Measurements from ENCODE around the gene NCKAP5.

DNA sequence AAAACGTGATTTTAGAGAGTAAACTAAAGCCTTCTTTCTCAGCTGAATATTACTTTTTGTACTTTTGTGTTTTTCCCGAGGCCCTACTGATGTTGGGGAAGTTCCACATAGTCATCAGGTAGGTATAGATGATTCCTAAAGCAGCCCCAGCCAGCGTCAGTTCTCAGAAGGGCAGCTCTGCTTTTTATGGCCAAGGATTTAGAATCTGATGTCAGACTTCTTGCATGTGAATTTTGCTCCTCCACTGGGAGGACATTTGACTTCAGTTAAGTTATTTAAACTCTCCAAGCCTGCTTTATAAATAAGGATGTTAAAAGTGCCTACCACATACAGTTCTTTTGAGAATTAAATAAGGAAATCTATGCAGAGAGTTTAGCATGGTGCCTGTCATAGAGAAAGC lies 130.8 kb downstream of the NCKAP5 start:
- TF ChIP-seq FOXK2 (conservative IDR thresholded peaks at IDR 0.05 in 1 of 2, IDR thresholded peaks at IDR 0.05 in 1 of 2; ENCODE audit: low read depth in 2 of 2) (no peak), EP300 (IDR thresholded peaks at IDR 0.05; ENCODE audit: low read length) (no peak)

Measured in K562 (cell line).